ENCODE measurements around the gene ZBTB38. TPM values are rescaled to one million over a fixed set of nuclear protein-coding genes. Genes with fewer than 3 reads are reported as not detected.

The ZBTB38 gene
- total and polyA plus RNA-seq, 9 donors = 23.2 to 125 (median 78.7) TPM

DNA sequence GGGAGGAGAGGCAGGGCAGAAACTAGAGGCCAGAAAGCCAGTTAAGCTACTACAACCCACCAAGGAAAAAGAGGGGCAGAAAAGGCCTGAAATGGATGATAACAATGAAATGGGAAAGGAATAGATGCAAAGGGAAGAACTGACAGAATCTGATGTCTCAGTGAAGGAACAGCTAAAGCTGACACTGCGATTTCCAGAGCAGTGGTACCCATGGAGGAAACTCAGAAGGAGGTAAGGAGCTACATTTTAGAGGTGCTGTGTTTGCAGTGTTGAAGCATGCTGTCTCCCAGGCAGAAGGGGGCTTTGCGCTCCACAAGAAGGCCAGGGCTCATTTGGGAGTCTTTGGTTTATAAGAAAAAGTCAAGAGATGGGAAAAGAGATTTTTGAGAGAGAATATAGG lies 38.0 kb downstream of the ZBTB38 start:
- H3K27me3 ChIP-seq = no peaks in the 10 kb centered on the region
- no peak overlapping the region for H3K4me3 ChIP-seq
- H3K4me1 ChIP-seq (ENCODE audit: insufficient read depth) = peaks cover 27% of the 10 kb centered on the region
- intact Hi-C loops (cut with DNase I) = no loop called here
- TF ChIP-seq, protein P1, sequence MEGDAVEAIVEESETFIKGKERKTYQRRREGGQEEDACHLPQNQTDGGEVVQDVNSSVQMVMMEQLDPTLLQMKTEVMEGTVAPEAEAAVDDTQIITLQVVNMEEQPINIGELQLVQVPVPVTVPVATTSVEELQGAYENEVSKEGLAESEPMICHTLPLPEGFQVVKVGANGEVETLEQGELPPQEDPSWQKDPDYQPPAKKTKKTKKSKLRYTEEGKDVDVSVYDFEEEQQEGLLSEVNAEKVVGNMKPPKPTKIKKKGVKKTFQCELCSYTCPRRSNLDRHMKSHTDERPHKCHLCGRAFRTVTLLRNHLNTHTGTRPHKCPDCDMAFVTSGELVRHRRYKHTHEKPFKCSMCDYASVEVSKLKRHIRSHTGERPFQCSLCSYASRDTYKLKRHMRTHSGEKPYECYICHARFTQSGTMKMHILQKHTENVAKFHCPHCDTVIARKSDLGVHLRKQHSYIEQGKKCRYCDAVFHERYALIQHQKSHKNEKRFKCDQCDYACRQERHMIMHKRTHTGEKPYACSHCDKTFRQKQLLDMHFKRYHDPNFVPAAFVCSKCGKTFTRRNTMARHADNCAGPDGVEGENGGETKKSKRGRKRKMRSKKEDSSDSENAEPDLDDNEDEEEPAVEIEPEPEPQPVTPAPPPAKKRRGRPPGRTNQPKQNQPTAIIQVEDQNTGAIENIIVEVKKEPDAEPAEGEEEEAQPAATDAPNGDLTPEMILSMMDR (IDR thresholded peaks at IDR 0.05) = no peak
- no peak for TF ChIP-seq POLR2A (IDR thresholded peaks at IDR 0.05)
- no peak for TF ChIP-seq EP300 (IDR thresholded peaks at IDR 0.05)
- no peaks in the 10 kb centered on the region for H3K9me3 ChIP-seq
- no peaks in the 10 kb centered on the region for H3K36me3 ChIP-seq
- H3K27ac ChIP-seq = no peak overlapping the region
- WGBS, 3 donors = 95 to 98% (median 96%) methylated on average over 2 of the region's 2 CpGs
- DNase-seq = no peak

DNA sequence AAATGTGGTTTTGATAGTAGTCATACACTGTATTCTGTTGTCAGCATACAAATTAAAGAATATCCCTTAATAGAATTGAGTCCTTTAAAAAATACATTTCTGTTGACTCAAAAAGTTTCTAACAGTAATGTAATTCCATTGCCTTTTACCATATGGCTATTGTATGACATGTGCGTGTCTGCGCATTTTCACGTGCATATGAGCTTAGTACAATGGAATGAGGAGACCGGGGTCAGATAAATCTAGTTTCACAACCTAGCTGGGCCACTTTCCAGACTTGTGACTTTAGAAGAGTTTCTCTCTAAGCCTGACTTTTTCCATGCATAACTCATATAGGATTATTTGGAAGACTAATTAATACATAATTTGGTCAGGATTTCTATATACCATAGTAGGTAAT lies 38.7 kb downstream of the ZBTB38 start:
- DNase-seq = peak in 2 of 5 donors; percentile 36 to 73

DNA sequence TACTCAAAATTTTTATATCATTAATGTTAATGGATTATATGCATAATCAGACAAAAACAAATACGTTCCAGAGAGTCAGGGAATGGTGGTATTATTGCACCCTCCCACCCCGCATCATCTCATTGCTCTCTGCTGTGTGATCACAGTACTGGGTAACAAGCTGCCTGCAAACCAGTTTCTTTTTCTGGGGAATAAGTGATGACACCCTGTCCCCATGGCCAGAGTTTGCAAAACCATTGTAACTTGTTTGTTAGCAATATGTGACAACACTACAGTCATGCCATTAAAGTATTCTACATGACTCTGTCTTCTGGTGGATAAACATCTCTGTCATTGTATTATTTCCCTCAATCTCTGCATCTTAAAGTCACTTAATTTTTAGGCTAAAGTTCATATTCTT lies 39.5 kb downstream of the ZBTB38 start:
- no peak overlapping the region for H3K4me3 ChIP-seq
- no peak for DNase-seq
- H3K27me3 ChIP-seq = no peaks in the 10 kb centered on the region
- H3K36me3 ChIP-seq = no peaks in the 10 kb centered on the region
- peaks cover 27% of the 10 kb centered on the region for H3K4me1 ChIP-seq (ENCODE audit: insufficient read depth)
- WGBS, 3 donors = 94 to 98% (median 96%) methylated on average over 2 of the region's 2 CpGs
- intact Hi-C loops (cut with DNase I) = no loop called here
- peak overlapping the region in 1 of 2 donors; percentile 10 for H3K27ac ChIP-seq
- no peaks in the 10 kb centered on the region for H3K9me3 ChIP-seq
- no peak for TF ChIP-seq POLR2A (IDR thresholded peaks at IDR 0.05)
- TF ChIP-seq, protein P1 (IDR thresholded peaks at IDR 0.05) = no peak
- TF ChIP-seq EP300 (IDR thresholded peaks at IDR 0.05) = no peak

More for the DNA sequence above, 38.7 kb downstream of the ZBTB38 start:
- TF ChIP-seq POLR2A (IDR thresholded peaks at IDR 0.05) (no peak), EP300 (IDR thresholded peaks at IDR 0.05) (no peak)
- TF ChIP-seq, protein P1 (IDR thresholded peaks at IDR 0.05) = no peak
- Histone ChIP-seq H3K4me1 (ENCODE audit: insufficient read depth) (peaks cover 27% of the 10 kb centered on the region), H3K9me3 (no peaks in the 10 kb centered on the region), H3K4me3 (no peak overlapping the region), H3K27ac (no peak overlapping the region), H3K27me3 (no peaks in the 10 kb centered on the region), H3K36me3 (no peaks in the 10 kb centered on the region)
- 66 to 75% (median 68%) methylated on average over 4 of the region's 4 CpGs for WGBS, 3 donors
- intact Hi-C loops (cut with DNase I) = no loop called here

DNA sequence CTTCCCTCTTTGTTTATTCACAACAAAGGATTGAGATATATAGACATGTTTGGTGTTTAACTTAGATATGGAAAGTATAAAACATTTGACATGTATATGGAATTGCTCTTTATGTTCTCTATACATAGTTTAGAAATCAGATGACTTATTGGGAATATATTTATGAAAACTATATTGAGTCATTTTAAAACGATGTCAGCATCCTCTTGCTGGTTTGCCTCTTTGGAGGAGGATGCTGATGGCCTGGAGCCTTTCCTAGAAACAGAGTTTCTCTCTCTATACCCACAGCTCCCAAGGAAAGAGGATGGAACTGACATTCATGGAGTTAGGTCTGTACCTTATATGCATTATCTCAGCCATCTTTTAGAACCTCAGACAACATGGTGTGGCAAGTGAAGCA lies 40.3 kb downstream of the ZBTB38 start:
- no peak overlapping the region for H3K4me3 ChIP-seq
- H3K27ac ChIP-seq = no peak overlapping the region
- intact Hi-C loops (cut with DNase I) = no loop called here
- TF ChIP-seq, protein P1 (IDR thresholded peaks at IDR 0.05) = no peak
- TF ChIP-seq EP300 (IDR thresholded peaks at IDR 0.05) = no peak
- DNase-seq = no peak
- peaks cover 32% of the 10 kb centered on the region for H3K4me1 ChIP-seq (ENCODE audit: insufficient read depth)
- H3K27me3 ChIP-seq = no peaks in the 10 kb centered on the region
- no peaks in the 10 kb centered on the region for H3K36me3 ChIP-seq
- no peaks in the 10 kb centered on the region for H3K9me3 ChIP-seq
- 61 to 79% (median 67%) methylated on average over 1 of the region's 1 CpG for WGBS, 3 donors

All from ovary (tissue), 9 donors.